Endodermal cell (in vitro differentiated cells): ENCODE results near the gene SH3TC1. TPM values are rescaled to one million over a fixed set of nuclear protein-coding genes. Genes with fewer than 3 reads are reported as not detected.
A peak's percentile ranks its signal among the peaks of the same experiment; 100 is the strongest.

Experiments used
- DNase-seq: peaks from one replicate; pipeline ENCODE4 v3.0.0-alpha.2; 2017
- H3K27ac ChIP-seq: 2 replicates; pipeline ENCODE4 v1.5.1; 2013; ENCODE audit warnings: mild to moderate bottlenecking, low read depth, low read length, moderate library complexity
- H3K27me3 ChIP-seq: 2 replicates; pipeline ENCODE4 v1.6.1; 2013; ENCODE audit warnings: mild to moderate bottlenecking, low read length, moderate library complexity; ENCODE audit not compliant: insufficient read depth, control insufficient read depth, poor library complexity, severe bottlenecking
- H3K36me3 ChIP-seq: 2 replicates; pipeline ENCODE4 v1.7.0; 2013; ENCODE audit warnings: mild to moderate bottlenecking, low read length, moderate library complexity; ENCODE audit not compliant: control insufficient read depth, insufficient read depth
- H3K4me1 ChIP-seq: one replicate; pipeline ENCODE4 v1.7.0; 2013; ENCODE audit warnings: low read length; ENCODE audit not compliant: control insufficient read depth, insufficient read depth
- H3K4me3 ChIP-seq: 2 replicates; pipeline ENCODE4 v1.5.1; 2013; ENCODE audit warnings: mild to moderate bottlenecking, low read length, moderate library complexity
- H3K9ac ChIP-seq: 2 replicates; pipeline ENCODE4 v1.6.1; 2013; ENCODE audit warnings: mild to moderate bottlenecking, low read length, moderate library complexity; ENCODE audit not compliant: poor library complexity, severe bottlenecking; ENCODE audit errors: extremely low read depth
- H3K9me3 ChIP-seq: 2 replicates; pipeline ENCODE4 v1.6.1; 2013; ENCODE audit warnings: mild to moderate bottlenecking, low read length, moderate library complexity; ENCODE audit not compliant: control insufficient read depth
- H3K27ac Mint-ChIP-seq: 2 replicates; pipeline ENCODE4 v1.8.0; 2020; ENCODE audit warnings: mixed read lengths
- H3K27me3 Mint-ChIP-seq: 2 replicates; pipeline ENCODE4 v1.8.0; 2021; ENCODE audit warnings: mild to moderate bottlenecking, mixed read lengths; ENCODE audit not compliant: insufficient read depth
- H3K36me3 Mint-ChIP-seq: 2 replicates; pipeline ENCODE4 v1.8.0; 2020; ENCODE audit warnings: low read depth, mixed read lengths
- H3K4me1 Mint-ChIP-seq: 2 replicates; pipeline ENCODE4 v1.8.0; 2020; ENCODE audit warnings: mixed read lengths
- H3K4me3 Mint-ChIP-seq: 2 replicates; pipeline ENCODE4 v1.8.0; 2020; ENCODE audit warnings: mild to moderate bottlenecking, moderate library complexity, mixed read lengths
- H3K9me3 Mint-ChIP-seq: 2 replicates; pipeline ENCODE4 v1.8.0; 2020; ENCODE audit warnings: mild to moderate bottlenecking, mixed read lengths
- CTCF ChIP-seq: fragments of 200-600 bp; sonication (generic); conservative IDR thresholded peaks from 2 replicates; pipeline ENCODE4 v1.5.0; 2021; ENCODE audit warnings: antibody characterized with exemption, mild to moderate bottlenecking
- WGBS, 2 experiments: methylation state at CpG; one replicate each; pipeline versions ENCODE4 v1.1.5 to v1.1.7; 2013; ENCODE audit warnings: missing lambda C conversion rate in 2 of 2, mixed read lengths in 1 of 2; ENCODE audit not compliant: insufficient coverage in 1 of 2, insufficient read length in 1 of 2; 5-methylcytosine and 5-hydroxymethylcytosine counted together
- total RNA-seq, 2 donors: library from RNA; stranded (reverse); fragmentation: NEBNext Ultra II Directional in 1 of 2; extraction: Animal tissue kit (Norgen Biotek cat#: 25700) in 1 of 2; gene quantifications; 2 replicates in 1 of 2; 3 replicates in 1 of 2; pipeline ENCODE4 v1.2.1, GENCODE V29; 2021

SH3TC1 gene
- total RNA-seq, 2 donors from 2014 or later = 1.9 to 2.6 TPM

GRCh38 chr4:8266088-8266487, 67.0 kb downstream of the SH3TC1 start:
- no peak for DNase-seq
- Histone ChIP-seq H3K9me3 (no peaks in the 10 kb centered on the region), H3K27ac (no peak overlapping the region), H3K27me3 (peaks cover 24% of the 10 kb centered on the region), H3K9ac (no peak overlapping the region), H3K4me3 (no peak overlapping the region), H3K4me1 (no peaks in the 10 kb centered on the region), H3K36me3 (no peaks in the 10 kb centered on the region)
- Mint-ChIP-seq H3K4me3 (no peak overlapping the region), H3K27ac (no peak overlapping the region), H3K9me3 (no peaks in the 10 kb centered on the region), H3K4me1 (peaks cover 4% of the 10 kb centered on the region), H3K27me3 (peaks cover 21% of the 10 kb centered on the region), H3K36me3 (no peaks in the 10 kb centered on the region)
- TF ChIP-seq CTCF = no peak
- 89 to 95% methylated on average over 6 of the region's 6 CpGs for WGBS, 2 experiments

- H3K9ac ChIP-seq = no peak overlapping the region
- WGBS, 2 experiments = 87 to 98% methylated on average over 4 to 7 of the region's 8 CpGs
- peaks cover 28% of the 10 kb centered on the region for H3K27me3 ChIP-seq
- TF ChIP-seq CTCF = no peak
- H3K36me3 Mint-ChIP-seq = no peaks in the 10 kb centered on the region
- no peak overlapping the region for H3K4me3 Mint-ChIP-seq
- no peak overlapping the region for H3K27ac ChIP-seq
- peaks cover 25% of the 10 kb centered on the region for H3K27me3 Mint-ChIP-seq
- H3K4me1 Mint-ChIP-seq = peaks cover 4% of the 10 kb centered on the region
- no peaks in the 10 kb centered on the region for H3K36me3 ChIP-seq
- no peak overlapping the region for H3K4me3 ChIP-seq
- no peaks in the 10 kb centered on the region for H3K9me3 Mint-ChIP-seq
- H3K9me3 ChIP-seq = no peaks in the 10 kb centered on the region
- no peak overlapping the region for H3K27ac Mint-ChIP-seq
- no peak for DNase-seq
- H3K4me1 ChIP-seq = no peaks in the 10 kb centered on the region
These were observed 67.4 kb downstream of the SH3TC1 start for GRCh38 chr4:8266508-8266907.

- no peaks in the 10 kb centered on the region for H3K9me3 Mint-ChIP-seq
- H3K4me3 Mint-ChIP-seq = no peak overlapping the region
- peak; percentile 90 for DNase-seq
- TF ChIP-seq CTCF = peak; percentile 82
- H3K36me3 Mint-ChIP-seq = no peaks in the 10 kb centered on the region
- Histone ChIP-seq H3K9ac (no peak overlapping the region), H3K9me3 (no peaks in the 10 kb centered on the region), H3K36me3 (no peaks in the 10 kb centered on the region), H3K27me3 (peaks cover 33% of the 10 kb centered on the region), H3K27ac (no peak overlapping the region), H3K4me3 (no peak overlapping the region), H3K4me1 (no peaks in the 10 kb centered on the region)
- H3K27ac Mint-ChIP-seq = no peak overlapping the region
- peaks cover 4% of the 10 kb centered on the region for H3K4me1 Mint-ChIP-seq
- H3K27me3 Mint-ChIP-seq = peaks cover 31% of the 10 kb centered on the region
- 73 to 80% methylated on average over 13 of the region's 13 CpGs for WGBS, 2 experiments
These were observed 68.0 kb downstream of the SH3TC1 start for GRCh38 chr4:8267077-8267476.
